Stomach (tissue), 4 donors: Measurements from ENCODE around the gene PROM2.

Source experiments
- EP300 ChIP-seq: sonication (generic); formaldehyde crosslinking; IDR thresholded peaks from one replicate; pipeline ENCODE4 v1.6.1; 2017; ENCODE audit warnings: antibody characterized with exemption
- POLR2AphosphoS5 ChIP-seq, 3 donors: sonication (generic); formaldehyde crosslinking; IDR thresholded peaks; one replicate each; pipeline ENCODE4 v1.6.1; 2016; ENCODE audit warnings: antibody characterized with exemption in 3 of 3
- TF ChIP-seq, protein P1 (sequence below), 7 experiments: fragments of 450-650 bp in 4 of 7; fragments of 200-600 bp in 3 of 7; sonication (generic) in 3 of 7; IDR thresholded peaks; one replicate each; pipeline ENCODE4 v1.5.1; 2016 to 2019; ENCODE audit warnings: antibody characterized with exemption in 7 of 7, control low read depth in 2 of 7, mild to moderate bottlenecking in 1 of 7

DNA sequence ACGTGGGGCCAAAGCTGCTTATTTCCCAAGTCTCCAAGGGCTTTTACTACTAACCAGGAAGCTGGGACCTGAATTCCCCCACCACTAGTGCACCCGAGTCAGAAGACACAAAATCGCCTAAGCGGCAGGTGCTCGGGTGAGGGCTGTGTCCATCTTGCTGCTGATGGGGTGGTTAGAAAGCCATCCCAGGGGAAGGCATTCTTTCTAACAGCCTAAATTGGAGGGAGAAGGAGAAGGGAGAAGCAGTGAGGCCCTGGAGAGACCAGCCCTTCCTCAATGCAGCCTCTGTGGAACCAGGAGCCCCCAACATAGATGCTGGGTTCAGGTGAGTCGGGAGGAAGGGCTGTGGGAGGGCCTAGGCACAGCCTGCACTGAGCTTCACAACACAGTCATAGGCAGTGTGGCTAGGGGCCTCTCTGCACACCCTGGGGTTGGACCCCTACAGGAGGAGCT lies 1.9 kb upstream of the PROM2 start:
- no peak for TF ChIP-seq EP300
- TF ChIP-seq, protein P1, sequence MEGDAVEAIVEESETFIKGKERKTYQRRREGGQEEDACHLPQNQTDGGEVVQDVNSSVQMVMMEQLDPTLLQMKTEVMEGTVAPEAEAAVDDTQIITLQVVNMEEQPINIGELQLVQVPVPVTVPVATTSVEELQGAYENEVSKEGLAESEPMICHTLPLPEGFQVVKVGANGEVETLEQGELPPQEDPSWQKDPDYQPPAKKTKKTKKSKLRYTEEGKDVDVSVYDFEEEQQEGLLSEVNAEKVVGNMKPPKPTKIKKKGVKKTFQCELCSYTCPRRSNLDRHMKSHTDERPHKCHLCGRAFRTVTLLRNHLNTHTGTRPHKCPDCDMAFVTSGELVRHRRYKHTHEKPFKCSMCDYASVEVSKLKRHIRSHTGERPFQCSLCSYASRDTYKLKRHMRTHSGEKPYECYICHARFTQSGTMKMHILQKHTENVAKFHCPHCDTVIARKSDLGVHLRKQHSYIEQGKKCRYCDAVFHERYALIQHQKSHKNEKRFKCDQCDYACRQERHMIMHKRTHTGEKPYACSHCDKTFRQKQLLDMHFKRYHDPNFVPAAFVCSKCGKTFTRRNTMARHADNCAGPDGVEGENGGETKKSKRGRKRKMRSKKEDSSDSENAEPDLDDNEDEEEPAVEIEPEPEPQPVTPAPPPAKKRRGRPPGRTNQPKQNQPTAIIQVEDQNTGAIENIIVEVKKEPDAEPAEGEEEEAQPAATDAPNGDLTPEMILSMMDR (IDR thresholded peaks at IDR 0.05) = no peak
- no peak for TF ChIP-seq POLR2AphosphoS5 (IDR thresholded peaks at IDR 0.05)
